ENCODE results near the gene ACSF2. TPM values are rescaled to one million over a fixed set of nuclear protein-coding genes. Genes with fewer than 3 reads are reported as not detected.

The ACSF2 gene
- total RNA-seq, 1 experiment from 2014 or later = 12.2 TPM

- Mint-ChIP-seq H3K27ac (peak overlapping the region in 1 of 3 experiments; percentile 73; a peak in 1 of 7 replicates), H3K4me3 (no peak overlapping the region), H3K9me3 (no peaks in the 10 kb centered on the region), H3K4me1 (peaks cover 11 to 12% of the 10 kb centered on the region in 2 experiments), H3K36me3 (ENCODE audit: insufficient read depth in 1 of 3, low read depth in 3 of 3) (no peaks in the 10 kb centered on the region), H3K27me3 (ENCODE audit: low read depth) (no peaks in the 10 kb centered on the region)
- Histone ChIP-seq H3K79me1 (ENCODE audit: insufficient read depth, low read depth, low read length, poor library complexity, severe bottlenecking) (no peaks in the 10 kb centered on the region), H3K4me2 (ENCODE audit: insufficient read depth, insufficient read length, low read length) (no peak overlapping the region), H3T11ph (ENCODE audit: low read length) (no peak overlapping the region), H2BK20ac (ENCODE audit: low read depth, low read length, poor library complexity, severe bottlenecking) (no peak overlapping the region), H3K23me2 (ENCODE audit: insufficient read length, low read depth, low read length, poor library complexity, severe bottlenecking) (no peaks in the 10 kb centered on the region), H3K14ac (ENCODE audit: insufficient read depth, low read length) (no peak overlapping the region), H3K9me3 (ENCODE audit: control insufficient read depth, low read depth, low read length) (no peaks in the 10 kb centered on the region), H3K56ac (ENCODE audit: insufficient read length, low read depth, low read length) (no peak overlapping the region), H2BK5ac (ENCODE audit: insufficient read length, low read length) (no peak overlapping the region), H3K27me3 (ENCODE audit: insufficient read depth, low read length) (no peaks in the 10 kb centered on the region), H3K79me2 (ENCODE audit: insufficient read depth, low read length) (no peaks in the 10 kb centered on the region), H2BK15ac (ENCODE audit: low read depth, low read length) (no peak overlapping the region), H3K4ac (ENCODE audit: low read depth, low read length) (no peak overlapping the region), H2AK5ac (ENCODE audit: insufficient read length, low read length) (no peak overlapping the region), H3K18ac (ENCODE audit: insufficient read length, low read depth, low read length) (no peak overlapping the region), H4K91ac (ENCODE audit: insufficient read length, low read depth, low read length) (no peak overlapping the region), H4K5ac (ENCODE audit: insufficient read length, low read depth, low read length) (no peak overlapping the region), H3K4me1 (ENCODE audit: insufficient read depth, low read length) (no peaks in the 10 kb centered on the region), H2AFZ (ENCODE audit: low read length) (no peak overlapping the region), H3K23ac (ENCODE audit: insufficient read length, low read depth, low read length) (no peak overlapping the region), H3K27ac (ENCODE audit: insufficient read length, low read depth, low read length) (no peak overlapping the region), H3K9ac (ENCODE audit: extremely low read depth, insufficient read length, low read length) (no peak overlapping the region), H2BK120ac (ENCODE audit: low read depth, low read length, poor library complexity, severe bottlenecking) (no peak overlapping the region), H4K20me1 (ENCODE audit: control insufficient read depth, insufficient read depth, insufficient read length) (no peaks in the 10 kb centered on the region), H2BK12ac (ENCODE audit: insufficient read length, low read depth, low read length) (no peak overlapping the region), H4K8ac (replicated peaks; ENCODE audit: insufficient read length, low read depth, low read length) (no peak overlapping the region)
- TF ChIP-seq, protein P1, sequence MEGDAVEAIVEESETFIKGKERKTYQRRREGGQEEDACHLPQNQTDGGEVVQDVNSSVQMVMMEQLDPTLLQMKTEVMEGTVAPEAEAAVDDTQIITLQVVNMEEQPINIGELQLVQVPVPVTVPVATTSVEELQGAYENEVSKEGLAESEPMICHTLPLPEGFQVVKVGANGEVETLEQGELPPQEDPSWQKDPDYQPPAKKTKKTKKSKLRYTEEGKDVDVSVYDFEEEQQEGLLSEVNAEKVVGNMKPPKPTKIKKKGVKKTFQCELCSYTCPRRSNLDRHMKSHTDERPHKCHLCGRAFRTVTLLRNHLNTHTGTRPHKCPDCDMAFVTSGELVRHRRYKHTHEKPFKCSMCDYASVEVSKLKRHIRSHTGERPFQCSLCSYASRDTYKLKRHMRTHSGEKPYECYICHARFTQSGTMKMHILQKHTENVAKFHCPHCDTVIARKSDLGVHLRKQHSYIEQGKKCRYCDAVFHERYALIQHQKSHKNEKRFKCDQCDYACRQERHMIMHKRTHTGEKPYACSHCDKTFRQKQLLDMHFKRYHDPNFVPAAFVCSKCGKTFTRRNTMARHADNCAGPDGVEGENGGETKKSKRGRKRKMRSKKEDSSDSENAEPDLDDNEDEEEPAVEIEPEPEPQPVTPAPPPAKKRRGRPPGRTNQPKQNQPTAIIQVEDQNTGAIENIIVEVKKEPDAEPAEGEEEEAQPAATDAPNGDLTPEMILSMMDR (conservative IDR thresholded peaks at IDR 0.05) = no peak
- WGBS (ENCODE audit: extremely low coverage, insufficient read length, low lambda C conversion rate) = no CpG with 5 or more reads among the region's 4 CpGs
- DNase-seq = no peak
Observed at GRCh38 chr17:50440172-50440837, 14.3 kb downstream of the ACSF2 start.
